ENCODE data around the gene ABCD3. TPM values are rescaled to one million over a fixed set of nuclear protein-coding genes. Genes with fewer than 3 reads are reported as not detected.
"Not testable (repeated sequence)": the region's sequence is repeated elsewhere in the genome, so short reads cannot be mapped to it uniquely, and the experiment has no call there.

The ABCD3 gene
- total RNA-seq, 2 donors from 2014 or later: 34.4 to 39.1 TPM

DNA sequence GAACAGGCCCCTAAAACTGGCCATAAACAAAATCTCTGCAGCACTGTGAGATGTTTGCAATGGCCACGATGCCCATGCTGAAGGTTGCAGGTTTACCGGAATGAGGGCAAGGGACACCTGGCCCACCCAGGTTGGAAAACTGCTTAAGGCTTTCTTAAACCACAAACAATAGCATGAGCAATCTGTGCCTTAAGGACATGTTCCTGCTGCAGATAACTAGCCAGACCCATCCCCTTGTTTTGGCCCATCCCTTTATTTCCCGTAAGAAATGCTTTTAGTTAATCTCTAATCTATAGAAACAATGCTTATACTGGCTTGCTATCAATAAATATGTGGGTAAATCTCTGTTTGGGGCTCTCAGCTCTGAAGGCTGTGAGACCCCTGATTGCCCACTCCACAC, 26.6 kb downstream of the ABCD3 start:
- intact Hi-C loops (cut with DNase I); DNase-seq (ENCODE audit: low spot score): not testable (repeated sequence)

DNA sequence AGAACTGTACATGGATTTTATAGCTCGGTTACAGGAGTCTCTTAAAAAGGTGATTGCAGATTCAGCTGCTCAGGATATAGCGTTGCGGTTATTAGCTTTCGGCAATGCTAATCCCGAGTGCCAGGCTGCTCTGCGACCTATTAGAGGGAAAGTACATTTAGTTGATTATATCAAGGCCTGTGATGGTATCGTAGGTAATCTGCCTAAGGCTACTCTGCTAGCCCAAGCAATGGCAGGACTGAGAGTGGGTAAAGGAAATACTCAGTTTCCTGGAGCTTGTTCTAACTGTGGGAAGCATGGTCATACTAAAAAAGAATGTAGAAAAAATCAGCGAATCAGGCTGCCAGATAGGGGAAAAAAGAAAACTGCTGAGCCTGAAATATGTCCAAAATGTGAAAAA, 27.5 kb downstream of the ABCD3 start:
- intact Hi-C loops (cut with DNase I); DNase-seq (ENCODE audit: low spot score): not testable (repeated sequence)

DNA sequence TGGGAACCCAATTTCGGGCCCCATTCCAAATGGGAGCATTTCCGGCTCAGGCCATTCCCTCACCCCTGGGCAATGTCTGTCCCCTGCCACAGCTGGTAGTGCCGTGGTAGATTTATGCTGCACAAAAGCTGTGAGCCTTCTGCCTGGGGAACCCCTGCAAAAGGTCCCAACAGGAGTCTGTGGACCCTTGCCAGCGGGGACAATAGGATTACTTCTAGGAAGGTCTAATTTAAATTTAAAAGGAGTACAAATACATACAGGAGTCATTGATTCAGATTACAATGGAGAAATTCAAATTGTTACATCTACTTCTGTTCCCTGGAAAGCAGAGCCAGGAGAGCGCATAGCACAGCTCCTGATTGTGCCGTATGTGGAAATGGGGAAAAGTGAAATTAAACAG, 28.0 kb downstream of the ABCD3 start:
- intact Hi-C loops (cut with DNase I); DNase-seq (ENCODE audit: low spot score): not testable (repeated sequence)

DNA sequence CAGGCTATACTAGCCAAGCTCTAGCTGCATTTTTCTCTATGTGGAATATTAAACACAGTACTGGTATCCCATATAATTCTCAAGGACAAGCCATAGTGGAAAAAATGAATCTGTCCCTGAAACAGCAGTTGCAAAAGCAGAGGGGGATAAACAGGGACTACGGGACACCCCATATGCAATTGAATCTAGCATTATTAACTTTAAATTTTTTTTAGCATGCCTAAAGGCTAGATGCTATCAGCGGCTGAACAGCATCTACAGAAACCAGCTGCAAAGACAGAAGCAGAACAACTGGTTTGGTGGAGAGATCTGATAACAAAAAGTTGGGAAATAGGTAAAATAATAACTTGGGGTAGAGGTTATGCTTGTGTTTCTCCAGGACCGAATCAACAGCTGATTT, 30.6 kb downstream of the ABCD3 start:
- DNase-seq (ENCODE audit: low spot score); intact Hi-C loops (cut with DNase I): not testable (repeated sequence)

DNA sequence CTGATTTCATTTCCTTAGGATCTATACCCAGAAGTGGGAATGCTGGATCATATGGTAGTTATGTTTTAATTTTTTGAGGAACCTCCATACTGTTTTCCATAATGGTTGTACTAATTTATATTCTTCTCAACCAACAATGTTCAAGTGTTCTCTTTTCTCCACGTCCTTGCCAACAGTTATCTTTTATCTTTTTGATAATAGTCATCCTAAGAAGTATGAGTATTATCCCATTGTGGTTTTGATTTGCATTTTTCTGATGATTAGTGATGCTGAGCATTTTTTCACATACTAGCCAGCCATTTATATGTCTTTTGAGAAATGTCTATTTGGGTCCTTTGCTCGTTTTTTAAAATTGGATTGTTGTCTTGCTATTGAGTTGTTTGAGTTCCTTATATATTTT, 38.5 kb downstream of the ABCD3 start:
- no peak for DNase-seq (ENCODE audit: low spot score)
- intact Hi-C loops (cut with DNase I): no loop called here

DNA sequence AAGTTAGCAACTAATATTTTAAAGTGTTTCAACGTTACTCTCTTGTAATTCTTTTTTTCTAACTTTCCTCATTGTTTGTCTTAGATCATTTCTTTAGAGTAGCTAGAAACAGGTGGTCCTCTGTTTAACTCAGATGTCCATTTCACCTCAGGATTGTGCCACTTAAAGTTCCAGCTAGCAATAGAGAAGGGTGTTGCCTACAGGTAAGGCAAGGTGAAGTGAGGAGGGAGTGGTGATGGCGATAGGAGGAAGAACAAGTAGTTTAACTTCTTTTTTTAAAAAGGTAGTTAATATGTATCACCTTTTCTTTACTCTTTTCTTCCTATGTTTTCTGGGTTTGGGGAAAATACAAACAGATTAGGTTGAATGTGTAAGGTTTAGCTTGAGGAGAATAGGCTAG, 44.4 kb downstream of the ABCD3 start:
- intact Hi-C loops (cut with DNase I): loop anchor here in 1 of 2 donors (5.0 kb wide), 1 partner anchor 275 kb away; no protein-coding TSS in a partner anchor
- no peak for DNase-seq (ENCODE audit: low spot score)

DNA sequence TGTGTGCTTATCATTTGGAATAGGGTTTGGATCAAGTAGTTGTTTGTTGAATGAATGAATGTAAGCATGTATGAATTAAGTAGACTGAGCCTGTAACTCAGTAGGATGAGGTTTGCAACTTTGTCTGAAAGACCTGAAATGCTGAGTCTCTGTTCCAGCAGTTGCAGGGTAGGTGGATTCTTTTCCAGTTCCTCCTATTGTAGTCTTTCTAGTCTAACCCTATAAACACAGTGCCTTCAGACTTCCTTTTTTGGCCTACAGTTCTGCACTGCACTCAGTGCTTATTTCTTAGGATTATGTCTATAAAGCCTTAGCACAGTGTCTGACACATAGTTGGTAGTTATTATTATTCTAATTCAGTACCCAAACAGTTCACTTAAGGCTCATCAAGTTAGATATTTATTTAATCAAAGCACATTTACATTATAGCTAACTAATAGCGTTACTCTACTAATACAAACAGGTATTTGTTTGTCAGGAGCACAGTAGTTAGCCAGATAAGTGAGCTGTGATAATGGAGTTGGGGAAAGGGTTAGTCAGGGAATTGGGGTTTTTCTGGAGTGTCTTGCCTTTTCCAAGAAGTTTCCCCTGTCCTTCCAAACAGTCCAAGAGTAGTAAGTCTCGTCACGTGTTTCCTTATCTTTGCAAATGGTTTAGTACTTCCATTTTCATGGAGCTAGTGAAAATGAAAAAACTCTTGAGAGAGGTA, 45.0 kb downstream of the ABCD3 start:
- intact Hi-C loops (cut with DNase I): loop anchor here in 1 of 2 donors (5.0 kb wide), 1 partner anchor 276 kb away; no protein-coding TSS in a partner anchor
- no peak for DNase-seq (ENCODE audit: low spot score)

DNA sequence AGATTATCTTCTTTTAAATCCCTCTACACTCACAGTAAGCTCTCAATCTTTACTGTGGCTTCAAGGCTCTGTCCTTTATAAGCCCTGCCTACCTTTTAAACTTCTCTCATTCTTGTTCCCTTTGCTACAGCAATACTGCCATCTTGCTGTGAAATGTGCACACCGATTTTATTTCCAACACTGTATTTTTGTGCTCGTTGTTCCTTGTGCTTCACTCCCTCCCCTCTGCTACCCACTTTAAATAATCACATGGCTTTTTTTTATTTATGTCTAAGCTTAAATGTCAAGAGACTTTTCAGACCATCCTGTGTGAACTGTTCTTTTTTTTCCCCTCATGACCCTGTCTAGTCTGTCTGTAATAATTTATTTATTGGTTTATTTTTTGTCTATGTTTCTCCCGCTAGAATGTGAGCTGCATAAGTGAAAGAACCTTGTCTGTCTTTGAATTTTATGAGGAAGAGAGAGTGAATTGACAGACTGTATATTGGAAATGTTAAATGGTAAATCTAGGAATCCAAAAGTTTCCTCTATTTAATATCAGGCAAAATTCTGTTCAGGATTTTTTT, 45.7 kb downstream of the ABCD3 start:
- DNase-seq (ENCODE audit: low spot score): no peak
- intact Hi-C loops (cut with DNase I): loop anchor here in 1 of 2 donors (5.0 kb wide), 1 partner anchor 277 kb away; no protein-coding TSS in a partner anchor

DNA sequence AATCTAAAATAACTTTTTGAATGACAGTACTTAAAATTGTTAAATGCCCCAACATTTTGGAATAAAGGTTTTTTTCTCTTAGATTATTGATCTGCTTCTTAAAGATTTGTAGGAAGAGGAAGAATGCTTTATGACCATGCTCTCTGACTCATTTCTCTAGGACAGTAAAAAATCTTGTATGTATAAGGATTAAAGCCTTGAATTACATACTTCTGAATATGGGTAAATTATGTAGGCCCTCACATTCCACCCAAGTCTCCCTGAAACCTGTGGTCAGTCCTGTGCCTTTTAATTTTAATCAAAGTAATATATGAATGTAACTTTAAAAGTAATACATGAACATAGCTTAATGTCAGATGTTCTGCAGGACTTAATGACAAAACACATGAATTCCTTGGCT, 50.5 kb downstream of the ABCD3 start:
- intact Hi-C loops (cut with DNase I): no loop called here
- DNase-seq (ENCODE audit: low spot score): no peak

DNA sequence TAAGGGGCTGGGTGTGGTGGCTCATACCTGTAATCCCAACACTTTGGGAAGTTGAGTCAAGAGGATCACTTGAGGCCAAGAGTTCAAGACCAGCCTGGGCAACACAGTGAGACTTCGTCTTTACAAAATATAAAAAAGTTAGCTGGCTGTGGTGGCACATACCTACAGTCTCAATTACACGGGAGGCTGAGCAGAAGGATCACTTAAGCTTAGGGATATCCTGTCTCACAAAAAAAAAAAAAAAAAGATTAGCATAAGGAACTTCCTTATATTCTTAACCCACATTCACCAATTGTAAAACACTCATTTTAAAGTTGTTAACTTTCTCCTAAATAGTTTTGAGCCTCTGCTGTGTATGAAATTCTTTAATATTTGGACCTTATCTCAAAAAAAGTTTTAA, 53.1 kb downstream of the ABCD3 start:
- DNase-seq (ENCODE audit: low spot score): no peak
- intact Hi-C loops (cut with DNase I): no loop called here

DNA sequence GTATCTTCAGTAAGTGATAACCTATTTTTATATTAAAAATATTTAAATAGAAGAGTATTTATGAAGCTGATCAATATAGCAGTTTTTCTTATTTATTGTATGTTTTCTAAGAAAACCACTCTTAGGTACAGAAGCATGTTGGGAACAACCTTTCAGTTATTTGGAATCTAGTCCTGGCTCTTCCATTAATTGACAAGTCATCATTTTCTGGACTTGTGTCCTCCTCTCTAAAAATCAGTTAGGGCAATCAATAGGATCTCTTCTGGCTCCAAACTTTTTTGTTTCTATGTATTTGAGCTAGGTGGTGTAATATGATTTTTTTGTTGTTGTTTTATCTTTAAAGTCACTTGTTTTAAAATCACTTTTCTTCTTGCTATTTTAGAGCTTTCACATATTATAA, 57.0 kb downstream of the ABCD3 start:
- DNase-seq (ENCODE audit: low spot score): no peak
- intact Hi-C loops (cut with DNase I): no loop called here

DNA sequence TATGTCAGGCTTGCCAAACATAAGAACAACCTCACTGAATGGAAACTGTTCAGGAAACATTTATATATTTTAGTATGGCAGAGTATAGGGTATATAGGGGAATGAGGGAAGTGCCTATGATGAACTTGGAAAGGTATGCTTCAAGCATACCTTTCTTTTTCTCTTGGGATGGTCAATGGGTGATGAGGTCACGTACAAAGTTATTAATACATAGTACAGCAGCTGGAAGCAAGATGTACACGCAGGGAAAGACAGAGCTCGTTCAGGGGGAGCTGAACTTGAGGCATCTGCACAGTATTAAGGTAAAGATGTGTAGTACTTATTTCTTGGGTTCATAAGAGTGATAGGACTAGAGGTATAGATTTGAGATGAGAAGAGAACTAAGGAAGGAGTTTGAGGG, 61.5 kb downstream of the ABCD3 start:
- DNase-seq (ENCODE audit: low spot score): no peak
- intact Hi-C loops (cut with DNase I): no loop called here

DNA sequence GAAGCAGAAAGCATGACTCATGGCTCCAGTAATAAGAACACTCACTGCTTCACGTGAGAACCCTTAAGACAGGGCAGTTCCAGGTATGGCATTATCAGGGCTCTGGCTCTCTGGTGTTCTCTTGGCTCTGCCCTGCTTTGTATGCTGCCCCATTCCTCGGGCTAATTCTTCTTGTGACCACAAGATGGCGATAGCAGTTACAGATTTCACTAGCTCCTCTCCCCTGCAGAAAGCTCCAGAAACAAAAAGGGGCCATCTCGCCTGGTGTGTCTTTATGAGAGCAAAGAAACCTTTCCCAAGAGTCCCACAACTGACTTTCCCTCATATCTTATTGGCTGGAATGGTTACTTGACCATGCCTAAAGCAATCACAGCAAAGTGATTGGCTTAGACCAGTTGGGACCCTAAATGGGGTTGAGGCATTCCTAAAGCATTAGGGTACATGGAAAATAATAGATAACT, 63.3 kb downstream of the ABCD3 start:
- DNase-seq (ENCODE audit: low spot score): no peak
- intact Hi-C loops (cut with DNase I): no loop called here

DNA sequence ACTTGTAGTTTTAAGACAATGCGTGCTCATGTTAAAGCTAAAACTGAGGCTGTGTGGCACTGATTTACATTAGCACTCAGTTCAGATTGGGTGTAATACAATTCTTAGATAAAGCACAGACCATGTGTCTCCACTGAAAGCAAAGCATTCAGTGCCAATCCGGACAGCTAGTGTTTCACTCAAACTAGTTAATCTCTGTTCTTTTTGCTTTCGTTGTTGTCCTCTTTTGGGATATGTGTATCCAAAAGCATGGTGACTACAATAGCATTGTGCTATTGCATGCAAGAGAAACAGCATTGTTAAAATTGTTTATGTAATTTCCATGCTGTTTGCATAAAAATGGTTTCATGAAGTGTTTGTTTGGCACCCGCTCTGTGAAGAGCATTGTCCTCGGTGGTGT, 68.8 kb downstream of the ABCD3 start:
- intact Hi-C loops (cut with DNase I): no loop called here

DNA sequence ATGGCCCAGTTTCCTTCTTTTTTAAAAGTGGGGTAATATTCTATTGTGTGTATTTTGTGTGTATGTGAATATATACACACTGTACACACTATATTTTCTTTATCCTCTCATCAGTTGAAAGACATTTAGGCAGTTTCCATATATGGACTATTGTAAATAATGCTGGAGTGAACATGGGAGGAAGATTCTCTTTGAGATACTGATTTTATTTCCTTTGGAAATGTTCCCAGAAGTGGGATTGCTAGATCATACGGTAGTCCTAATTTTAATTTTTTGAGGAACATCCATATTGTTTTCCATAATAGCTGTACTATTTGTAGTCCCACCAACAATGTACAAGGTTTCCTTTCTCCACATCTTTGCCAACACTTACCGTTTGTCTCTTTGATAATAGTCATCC, 72.4 kb downstream of the ABCD3 start:
- intact Hi-C loops (cut with DNase I): no loop called here
- DNase-seq (ENCODE audit: low spot score): no peak

More for the DNA sequence above, 68.8 kb downstream of the ABCD3 start:
- DNase-seq (ENCODE audit: low spot score): no peak

DNA sequence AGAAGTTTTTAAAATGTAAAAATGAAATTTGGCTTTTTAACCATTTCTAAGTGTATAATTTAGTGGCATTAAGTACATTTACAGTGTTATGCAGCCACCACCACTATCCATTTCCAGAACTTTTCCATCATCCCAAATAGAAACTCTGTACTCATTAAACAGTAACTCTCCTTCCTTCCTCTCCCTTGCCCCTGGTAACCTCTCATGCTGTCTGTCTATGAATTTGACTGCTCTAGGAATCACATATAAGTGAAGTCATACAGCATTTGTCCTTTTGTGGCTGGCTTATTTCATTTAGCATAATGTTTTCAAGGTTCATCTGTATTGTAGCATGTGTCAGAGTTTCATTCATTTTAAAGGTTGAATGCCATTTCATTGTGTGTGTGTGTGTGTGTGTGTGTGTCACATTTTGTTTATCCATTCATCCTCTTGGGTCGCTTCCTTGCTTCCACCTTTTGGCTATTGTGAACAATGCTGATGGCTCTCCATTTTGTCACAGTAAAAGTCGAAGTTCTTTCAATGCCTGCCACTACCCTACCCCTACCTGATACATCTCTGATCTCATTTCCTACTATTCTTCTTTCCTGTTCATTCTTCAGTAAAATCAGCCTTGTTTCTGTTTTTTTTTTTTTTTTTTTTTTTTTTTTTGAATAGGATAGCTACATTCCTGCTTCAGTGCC, 78.0 kb downstream of the ABCD3 start:
- intact Hi-C loops (cut with DNase I): no loop called here

DNA sequence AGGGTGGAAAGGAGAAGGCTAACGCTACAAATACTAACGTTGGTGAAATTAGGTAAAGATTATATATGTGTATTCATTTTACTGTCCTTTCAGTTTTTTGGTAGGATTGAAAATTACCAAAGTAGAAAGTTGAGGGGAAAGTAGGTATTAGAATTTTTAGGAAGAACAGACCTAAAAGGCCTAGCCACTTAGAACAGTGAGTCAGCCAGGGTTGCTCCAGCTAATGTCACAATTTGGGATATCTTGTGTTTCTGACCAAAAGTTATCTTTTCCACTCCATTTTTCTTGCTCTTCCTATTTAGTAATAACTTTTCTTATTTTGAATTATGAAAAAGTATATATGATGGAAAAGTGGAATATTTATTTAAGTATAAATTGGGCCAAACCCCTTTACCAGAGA, 83.2 kb downstream of the ABCD3 start:
- intact Hi-C loops (cut with DNase I): no loop called here
- DNase-seq (ENCODE audit: low spot score): no peak

More for the DNA sequence above, 78.0 kb downstream of the ABCD3 start:
- DNase-seq (ENCODE audit: low spot score): no peak

DNA sequence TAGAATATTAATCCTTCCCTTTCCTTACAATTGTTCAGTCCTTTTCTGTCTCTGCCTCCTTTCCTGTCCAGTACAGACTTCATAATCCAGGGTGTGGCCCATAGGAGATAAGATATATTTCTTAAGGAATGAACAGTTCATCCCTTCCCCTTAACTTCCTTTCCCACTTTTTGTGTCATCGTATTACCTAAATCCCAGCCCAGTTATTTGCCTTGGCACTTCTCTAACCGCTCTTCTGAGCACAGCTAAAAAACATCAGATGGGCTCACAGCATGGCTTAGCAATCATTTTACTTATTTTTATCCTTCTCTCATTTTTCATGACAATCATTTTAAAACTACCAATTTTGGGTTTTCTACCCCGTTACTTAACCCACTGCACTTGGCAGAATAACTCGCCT, 83.7 kb downstream of the ABCD3 start:
- intact Hi-C loops (cut with DNase I): no loop called here

DNA sequence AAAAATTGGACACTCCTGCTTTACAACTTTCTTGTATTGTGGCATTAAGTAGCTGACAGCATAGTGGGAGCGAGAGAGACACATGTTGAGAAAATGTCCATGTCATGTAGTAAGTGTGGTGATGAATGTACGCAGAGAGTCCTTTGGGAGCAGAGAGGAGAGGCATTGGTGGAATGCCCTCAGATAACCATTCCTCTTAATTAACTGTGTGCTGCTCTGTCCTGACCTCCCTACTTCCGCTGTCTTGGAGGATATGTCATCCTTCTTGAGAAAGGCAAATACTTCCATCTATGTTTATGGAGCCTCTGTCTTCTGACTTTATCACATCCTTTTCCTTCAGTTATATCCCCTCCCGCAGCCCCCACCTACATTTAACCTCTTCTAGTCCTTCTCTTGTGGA, 85.0 kb downstream of the ABCD3 start:
- intact Hi-C loops (cut with DNase I): no loop called here

More for the DNA sequence above, 83.7 kb downstream of the ABCD3 start:
- DNase-seq (ENCODE audit: low spot score): no peak

DNA sequence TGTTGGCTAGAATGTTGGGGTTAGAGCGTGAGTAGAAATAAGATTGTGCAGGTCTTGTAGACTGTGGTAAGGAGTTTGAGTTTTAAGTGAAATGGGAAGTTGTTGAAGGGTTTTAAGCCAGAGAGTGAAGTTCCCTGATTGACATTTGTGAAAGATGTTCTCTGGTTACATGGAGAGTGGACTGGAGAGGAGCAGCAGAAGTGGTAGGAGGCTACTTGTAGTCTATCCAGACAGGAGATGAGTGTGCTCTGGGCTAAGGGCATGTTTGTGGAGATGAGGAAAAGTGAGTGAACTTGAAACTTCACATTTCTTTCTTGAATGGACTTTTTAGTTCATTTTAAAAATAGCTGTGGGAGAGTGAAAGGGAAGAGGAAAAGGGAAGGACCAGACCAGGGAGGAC, 86.4 kb downstream of the ABCD3 start:
- DNase-seq (ENCODE audit: low spot score): no peak
- intact Hi-C loops (cut with DNase I): no loop called here

More for the DNA sequence above, 85.0 kb downstream of the ABCD3 start:
- DNase-seq (ENCODE audit: low spot score): no peak
